Mucosa of stomach (tissue), 1 donor: ENCODE measurements around the gene TTC27.
"Not testable (repeated sequence)": the region's sequence is repeated elsewhere in the genome, so short reads cannot be mapped to it uniquely, and the experiment has no call there.

ENCODE experiments used
- H3K27me3 ChIP-seq: one replicate; pipeline ENCODE4 v1.7.0; 2013; ENCODE audit warnings: mild to moderate bottlenecking, low read length; ENCODE audit not compliant: control insufficient read depth, insufficient read depth
- H3K36me3 ChIP-seq: one replicate; pipeline ENCODE4 v1.7.0; 2013; ENCODE audit warnings: low read length; ENCODE audit not compliant: control insufficient read depth, insufficient read depth
- H3K4me1 ChIP-seq: one replicate; pipeline ENCODE4 v1.7.0; 2013; ENCODE audit warnings: mild to moderate bottlenecking, low read length; ENCODE audit not compliant: control insufficient read depth, insufficient read depth
- H3K4me3 ChIP-seq: one replicate; pipeline ENCODE4 v1.7.0; 2013; ENCODE audit warnings: low read length
- H3K9ac ChIP-seq: one replicate; pipeline ENCODE4 v1.7.0; 2013; ENCODE audit warnings: mild to moderate bottlenecking, low read length, moderate library complexity
- H3K9me3 ChIP-seq: one replicate; pipeline ENCODE4 v1.7.0; 2013; ENCODE audit warnings: mild to moderate bottlenecking, low read length, moderate library complexity; ENCODE audit not compliant: control insufficient read depth
- donor health status: Pancreatic carcinoma.

The TTC27 gene

GRCh38 chr2:32746669-32747068, 118.8 kb downstream of the TTC27 start:
- H3K4me1 ChIP-seq: peaks cover 6% of the 10 kb centered on the region
- H3K36me3 ChIP-seq: no peaks in the 10 kb centered on the region
- no peak overlapping the region for H3K9ac ChIP-seq
- no peak overlapping the region for H3K4me3 ChIP-seq
- H3K9me3 ChIP-seq: no peaks in the 10 kb centered on the region
- no peaks in the 10 kb centered on the region for H3K27me3 ChIP-seq

- no peak overlapping the region for H3K4me3 ChIP-seq
- no peaks in the 10 kb centered on the region for H3K27me3 ChIP-seq
- no peaks in the 10 kb centered on the region for H3K36me3 ChIP-seq
- no peaks in the 10 kb centered on the region for H3K9me3 ChIP-seq
- no peak overlapping the region for H3K9ac ChIP-seq
- H3K4me1 ChIP-seq: no peaks in the 10 kb centered on the region
Measured at GRCh38 chr2:32748158-32748557, 120.3 kb downstream of the TTC27 start.

DNA sequence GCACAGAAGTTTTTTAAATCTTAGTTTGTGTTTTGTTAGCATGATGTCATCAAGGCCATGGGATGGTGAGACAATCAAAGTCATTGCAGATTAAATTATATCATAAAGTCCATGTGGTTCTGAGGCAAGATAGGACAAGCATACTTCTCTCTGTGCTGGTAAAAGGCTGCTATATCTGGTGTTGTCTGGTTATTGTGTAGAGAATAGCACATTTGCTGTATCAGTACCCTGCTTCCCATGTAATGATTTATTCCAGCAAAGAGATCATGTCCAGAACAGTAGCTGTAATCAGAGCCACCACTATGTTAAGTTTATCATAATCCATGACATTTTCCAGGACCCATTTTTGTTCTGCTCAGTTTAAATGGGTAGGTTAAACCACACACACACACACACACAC, 123.0 kb downstream of the TTC27 start:
- H3K36me3 ChIP-seq: no peaks in the 10 kb centered on the region
- H3K9me3 ChIP-seq: no peaks in the 10 kb centered on the region
- H3K4me3 ChIP-seq: no peak overlapping the region
- H3K9ac ChIP-seq: no peak overlapping the region
- no peaks in the 10 kb centered on the region for H3K4me1 ChIP-seq
- H3K27me3 ChIP-seq: no peaks in the 10 kb centered on the region

DNA sequence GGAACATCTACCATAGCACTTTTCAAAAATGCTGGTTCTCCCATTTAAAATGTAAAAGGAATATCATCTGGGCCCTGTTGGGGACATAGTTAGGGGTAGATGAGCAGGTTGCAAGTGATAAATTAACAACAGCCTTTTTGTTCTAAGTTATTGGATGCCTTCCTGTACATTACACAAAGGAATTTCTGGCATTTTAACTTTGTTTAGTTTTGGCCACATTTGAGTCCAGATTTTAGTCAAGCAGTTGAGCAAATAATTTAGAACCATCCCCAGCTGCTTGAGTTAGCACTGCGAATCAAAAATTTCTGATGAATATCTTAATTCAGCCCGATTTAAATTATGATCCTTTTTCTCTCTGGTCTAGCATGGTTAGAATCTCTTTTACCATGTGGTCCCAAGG, 124.4 kb downstream of the TTC27 start:
- H3K36me3 ChIP-seq: no peaks in the 10 kb centered on the region

GRCh38 chr2:32752952-32753351, 125.1 kb downstream of the TTC27 start:
- no peaks in the 10 kb centered on the region for H3K27me3 ChIP-seq
- no peaks in the 10 kb centered on the region for H3K9me3 ChIP-seq
- H3K4me1 ChIP-seq: no peaks in the 10 kb centered on the region
- H3K9ac ChIP-seq: no peak overlapping the region
- H3K4me3 ChIP-seq: no peak overlapping the region
- no peaks in the 10 kb centered on the region for H3K36me3 ChIP-seq

More for the DNA sequence above, 124.4 kb downstream of the TTC27 start:
- H3K9ac ChIP-seq: no peak overlapping the region
- H3K9me3 ChIP-seq: no peaks in the 10 kb centered on the region
- no peaks in the 10 kb centered on the region for H3K27me3 ChIP-seq
- no peaks in the 10 kb centered on the region for H3K4me1 ChIP-seq
- no peak overlapping the region for H3K4me3 ChIP-seq

- not testable (repeated sequence) for H3K9me3 ChIP-seq, H3K4me1 ChIP-seq, H3K4me3 ChIP-seq, H3K36me3 ChIP-seq, H3K27me3 ChIP-seq, H3K9ac ChIP-seq
Measured at GRCh38 chr2:32754676-32755075, 126.8 kb downstream of the TTC27 start.

GRCh38 chr2:32755666-32756065, 127.8 kb downstream of the TTC27 start:
- Histone ChIP-seq H3K36me3 (no peaks in the 10 kb centered on the region), H3K27me3 (no peaks in the 10 kb centered on the region), H3K4me1 (no peaks in the 10 kb centered on the region), H3K9me3 (no peaks in the 10 kb centered on the region), H3K4me3 (no peak overlapping the region), H3K9ac (no peak overlapping the region)

GRCh38 chr2:32756074-32756727, 128.4 kb downstream of the TTC27 start:
- H3K4me1 ChIP-seq: no peaks in the 10 kb centered on the region
- H3K27me3 ChIP-seq: no peaks in the 10 kb centered on the region
- H3K36me3 ChIP-seq: no peaks in the 10 kb centered on the region
- no peaks in the 10 kb centered on the region for H3K9me3 ChIP-seq
- no peak overlapping the region for H3K4me3 ChIP-seq
- no peak overlapping the region for H3K9ac ChIP-seq

GRCh38 chr2:32758232-32758631, 130.4 kb downstream of the TTC27 start:
- Histone ChIP-seq H3K36me3 (no peaks in the 10 kb centered on the region), H3K9ac (no peak overlapping the region), H3K4me1 (no peaks in the 10 kb centered on the region), H3K27me3 (no peaks in the 10 kb centered on the region), H3K4me3 (no peak overlapping the region), H3K9me3 (no peaks in the 10 kb centered on the region)

GRCh38 chr2:32760628-32761027, 132.8 kb downstream of the TTC27 start:
- no peaks in the 10 kb centered on the region for H3K36me3 ChIP-seq
- no peaks in the 10 kb centered on the region for H3K27me3 ChIP-seq

DNA sequence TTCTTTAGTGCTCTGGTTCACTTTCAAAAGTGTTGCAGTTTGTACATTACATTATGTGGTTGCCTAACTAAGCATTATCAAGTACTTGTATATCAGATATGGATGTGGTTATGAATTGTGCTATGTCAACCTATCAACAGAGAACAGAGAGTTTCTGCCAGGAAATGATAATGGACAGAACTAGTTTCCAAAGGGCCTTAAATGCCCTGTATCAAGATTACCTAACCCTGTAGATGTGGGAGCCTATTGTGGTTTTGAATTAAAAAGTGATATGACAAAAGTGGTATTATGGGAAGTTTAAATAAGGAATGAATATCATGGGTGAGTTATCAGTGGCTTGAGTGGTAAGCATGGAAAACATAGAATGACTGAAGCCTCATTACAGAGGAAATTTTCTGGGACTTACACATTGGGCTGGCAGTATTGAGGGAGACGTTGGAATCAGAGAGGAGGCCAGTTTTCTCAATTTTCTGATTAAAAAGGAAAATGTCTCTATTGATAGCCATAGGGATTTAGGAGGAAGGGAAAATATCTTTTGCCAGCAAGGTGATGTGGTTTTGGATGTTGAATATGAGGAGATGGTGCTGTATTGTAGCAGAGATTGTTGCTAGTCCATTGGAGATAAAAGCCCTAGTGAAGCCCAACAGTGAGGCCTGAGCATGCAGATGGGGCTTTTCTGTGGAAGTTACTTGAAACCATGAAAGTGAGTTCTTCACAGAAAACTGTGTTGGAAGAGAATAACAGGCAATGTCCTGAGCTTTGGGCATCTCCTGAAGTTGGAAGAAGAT, 140.7 kb downstream of the TTC27 start:
- Histone ChIP-seq H3K27me3 (no peaks in the 10 kb centered on the region), H3K36me3 (no peaks in the 10 kb centered on the region), H3K9ac (no peak overlapping the region), H3K4me1 (no peaks in the 10 kb centered on the region), H3K4me3 (no peak overlapping the region), H3K9me3 (no peaks in the 10 kb centered on the region)

More at GRCh38 chr2:32760628-32761027, 132.8 kb downstream of the TTC27 start:
- Histone ChIP-seq H3K4me3 (no peak overlapping the region), H3K9ac (no peak overlapping the region), H3K9me3 (no peaks in the 10 kb centered on the region), H3K4me1 (no peaks in the 10 kb centered on the region)

GRCh38 chr2:32770360-32770759, 142.5 kb downstream of the TTC27 start:
- no peak overlapping the region for H3K4me3 ChIP-seq
- no peak overlapping the region for H3K9ac ChIP-seq
- H3K4me1 ChIP-seq: no peaks in the 10 kb centered on the region
- H3K27me3 ChIP-seq: no peaks in the 10 kb centered on the region
- no peaks in the 10 kb centered on the region for H3K9me3 ChIP-seq
- H3K36me3 ChIP-seq: no peaks in the 10 kb centered on the region
